ENCODE measurements around the gene DOK7. TPM values are rescaled to one million over a fixed set of nuclear protein-coding genes. Genes with fewer than 3 reads are reported as not detected.

DOK7 gene
- total RNA-seq, 1 donor from 2014 or later: 5.1 TPM

- Mint-ChIP-seq H3K27me3 (ENCODE audit: unreplicated experiment) (peaks cover 5% of the 10 kb centered on the region), H3K4me1 (ENCODE audit: low read depth, unreplicated experiment) (peaks cover 1% of the 10 kb centered on the region), H3K9me3 (ENCODE audit: unreplicated experiment) (no peaks in the 10 kb centered on the region), H3K4me3 (ENCODE audit: unreplicated experiment) (no peak overlapping the region), H3K27ac (ENCODE audit: unreplicated experiment) (no peak overlapping the region), H3K36me3 (ENCODE audit: unreplicated experiment) (no peaks in the 10 kb centered on the region)
- no peak for TF ChIP-seq CTCF (IDR thresholded peaks at IDR 0.05; ENCODE audit: partially characterized antibody, unreplicated experiment)
- DNase-seq: peak; percentile 14
Measured at GRCh38 chr4:3472411-3473141, 9.5 kb downstream of the DOK7 start.

GRCh38 chr4:3473181-3473950 lies 10.3 kb downstream of the DOK7 start:
- Mint-ChIP-seq H3K27me3 (ENCODE audit: unreplicated experiment) (peaks cover 5% of the 10 kb centered on the region), H3K27ac (ENCODE audit: unreplicated experiment) (no peak overlapping the region), H3K4me3 (ENCODE audit: unreplicated experiment) (no peak overlapping the region), H3K9me3 (ENCODE audit: unreplicated experiment) (no peaks in the 10 kb centered on the region), H3K36me3 (ENCODE audit: unreplicated experiment) (no peaks in the 10 kb centered on the region), H3K4me1 (ENCODE audit: low read depth, unreplicated experiment) (peaks cover 1% of the 10 kb centered on the region)
- no peak for TF ChIP-seq CTCF (IDR thresholded peaks at IDR 0.05; ENCODE audit: partially characterized antibody, unreplicated experiment)
- peak; percentile 14 for DNase-seq

GRCh38 chr4:3473996-3474765 lies 11.1 kb downstream of the DOK7 start:
- peaks cover 1% of the 10 kb centered on the region for H3K4me1 Mint-ChIP-seq (ENCODE audit: low read depth, unreplicated experiment)
- H3K9me3 Mint-ChIP-seq (ENCODE audit: unreplicated experiment): no peaks in the 10 kb centered on the region
- no peak overlapping the region for H3K27ac Mint-ChIP-seq (ENCODE audit: unreplicated experiment)
- no peaks in the 10 kb centered on the region for H3K36me3 Mint-ChIP-seq (ENCODE audit: unreplicated experiment)
- H3K27me3 Mint-ChIP-seq (ENCODE audit: unreplicated experiment): peaks cover 5% of the 10 kb centered on the region
- no peak overlapping the region for H3K4me3 Mint-ChIP-seq (ENCODE audit: unreplicated experiment)
- no peak for TF ChIP-seq CTCF (IDR thresholded peaks at IDR 0.05; ENCODE audit: partially characterized antibody, unreplicated experiment)
- DNase-seq: no peak

- Mint-ChIP-seq H3K27ac (ENCODE audit: unreplicated experiment) (no peak overlapping the region), H3K9me3 (ENCODE audit: unreplicated experiment) (no peaks in the 10 kb centered on the region), H3K36me3 (ENCODE audit: unreplicated experiment) (no peaks in the 10 kb centered on the region), H3K4me3 (ENCODE audit: unreplicated experiment) (no peak overlapping the region), H3K4me1 (ENCODE audit: low read depth, unreplicated experiment) (peaks cover 1% of the 10 kb centered on the region), H3K27me3 (ENCODE audit: unreplicated experiment) (peaks cover 5% of the 10 kb centered on the region)
- peak; percentile 8 for DNase-seq
- no peak for TF ChIP-seq CTCF (IDR thresholded peaks at IDR 0.05; ENCODE audit: partially characterized antibody, unreplicated experiment)
Measured at GRCh38 chr4:3475041-3475712, 12.1 kb downstream of the DOK7 start.
